ENCODE results near the gene SARDH.

- TF ChIP-seq, protein P1, sequence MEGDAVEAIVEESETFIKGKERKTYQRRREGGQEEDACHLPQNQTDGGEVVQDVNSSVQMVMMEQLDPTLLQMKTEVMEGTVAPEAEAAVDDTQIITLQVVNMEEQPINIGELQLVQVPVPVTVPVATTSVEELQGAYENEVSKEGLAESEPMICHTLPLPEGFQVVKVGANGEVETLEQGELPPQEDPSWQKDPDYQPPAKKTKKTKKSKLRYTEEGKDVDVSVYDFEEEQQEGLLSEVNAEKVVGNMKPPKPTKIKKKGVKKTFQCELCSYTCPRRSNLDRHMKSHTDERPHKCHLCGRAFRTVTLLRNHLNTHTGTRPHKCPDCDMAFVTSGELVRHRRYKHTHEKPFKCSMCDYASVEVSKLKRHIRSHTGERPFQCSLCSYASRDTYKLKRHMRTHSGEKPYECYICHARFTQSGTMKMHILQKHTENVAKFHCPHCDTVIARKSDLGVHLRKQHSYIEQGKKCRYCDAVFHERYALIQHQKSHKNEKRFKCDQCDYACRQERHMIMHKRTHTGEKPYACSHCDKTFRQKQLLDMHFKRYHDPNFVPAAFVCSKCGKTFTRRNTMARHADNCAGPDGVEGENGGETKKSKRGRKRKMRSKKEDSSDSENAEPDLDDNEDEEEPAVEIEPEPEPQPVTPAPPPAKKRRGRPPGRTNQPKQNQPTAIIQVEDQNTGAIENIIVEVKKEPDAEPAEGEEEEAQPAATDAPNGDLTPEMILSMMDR (IDR thresholded peaks at IDR 0.05 in 4 of 5, conservative IDR thresholded peaks at IDR 0.05 in 1 of 5) = no peak
- TF ChIP-seq POLR2A (IDR thresholded peaks at IDR 0.05) = no peak
Measured at GRCh38 chr9:133666387-133666786, 71.8 kb downstream of the SARDH start.
